Astrocyte (in vitro differentiated cells and primary cell): ENCODE data around the gene PTX3. TPM values are rescaled to one million over a fixed set of nuclear protein-coding genes. Genes with fewer than 3 reads are reported as not detected.

Experiments used
- DNase-seq: peaks from one replicate; pipeline ENCODE4 v3.0.0-alpha.2; 2010; ENCODE audit warnings: low read depth
- FAIRE-seq: peaks from 2 replicates; lab custom pipeline; 2011; peaks lifted over from hg19 to GRCh38; lab: Jason Lieb, UNC
- H2AFZ ChIP-seq: 2 replicates; pipeline ENCODE4 v1.6.0; 2012; ENCODE audit warnings: low read depth, low read length, inconsistent platforms
- H3K27ac ChIP-seq: 2 replicates; pipeline ENCODE4 v1.5.1; 2011; ENCODE audit warnings: low read depth, low read length, inconsistent platforms
- H3K27me3 ChIP-seq: 2 replicates; pipeline ENCODE4 v1.6.0; 2011; ENCODE audit warnings: low read length, inconsistent platforms; ENCODE audit not compliant: insufficient read depth
- H3K36me3 ChIP-seq: 2 replicates; pipeline ENCODE4 v1.5.1; 2011; ENCODE audit warnings: low read length, inconsistent platforms; ENCODE audit not compliant: insufficient read depth
- H3K4me1 ChIP-seq: 2 replicates; pipeline ENCODE4 v1.5.1; 2011; ENCODE audit warnings: low read length, inconsistent platforms; ENCODE audit not compliant: insufficient read depth
- H3K4me2 ChIP-seq: 2 replicates; pipeline ENCODE4 v1.6.0; 2012; ENCODE audit warnings: low read length, inconsistent platforms
- H3K4me3 ChIP-seq: 2 replicates; pipeline ENCODE4 v1.5.1; 2011; ENCODE audit warnings: low read depth, mild to moderate bottlenecking, low read length, inconsistent platforms; ENCODE audit not compliant: insufficient read depth
- H3K79me2 ChIP-seq: 2 replicates; pipeline ENCODE4 v1.6.0; 2012; ENCODE audit warnings: mild to moderate bottlenecking, low read length, inconsistent platforms; ENCODE audit not compliant: insufficient read depth
- H3K9ac ChIP-seq: 2 replicates; pipeline ENCODE4 v1.6.0; 2012; ENCODE audit warnings: mild to moderate bottlenecking, low read length, inconsistent platforms
- H3K9me3 ChIP-seq: 2 replicates; pipeline ENCODE4 v1.5.1; 2012; ENCODE audit warnings: low read depth, mild to moderate bottlenecking, low read length, inconsistent platforms; ENCODE audit not compliant: insufficient read depth
- H4K20me1 ChIP-seq: 2 replicates; pipeline ENCODE4 v1.6.0; 2012; ENCODE audit warnings: low read length, inconsistent platforms; ENCODE audit not compliant: insufficient read depth
- H3K27ac Mint-ChIP-seq: one replicate; pipeline ENCODE4 v1.8.0; 2021; ENCODE audit warnings: mild to moderate bottlenecking, mixed read lengths; ENCODE audit not compliant: unreplicated experiment
- H3K27me3 Mint-ChIP-seq: one replicate; pipeline ENCODE4 v1.8.0; 2021; ENCODE audit warnings: low read depth, mixed read lengths; ENCODE audit not compliant: unreplicated experiment
- H3K36me3 Mint-ChIP-seq: one replicate; pipeline ENCODE4 v1.8.0; 2021; ENCODE audit warnings: low read depth, mixed read lengths; ENCODE audit not compliant: unreplicated experiment
- H3K4me1 Mint-ChIP-seq: one replicate; pipeline ENCODE4 v1.8.0; 2021; ENCODE audit warnings: low read depth, mixed read lengths; ENCODE audit not compliant: unreplicated experiment
- H3K4me3 Mint-ChIP-seq: one replicate; pipeline ENCODE4 v1.8.0; 2021; ENCODE audit warnings: mild to moderate bottlenecking, moderate library complexity, mixed read lengths; ENCODE audit not compliant: unreplicated experiment
- H3K9me3 Mint-ChIP-seq: one replicate; pipeline ENCODE4 v1.8.0; 2021; ENCODE audit warnings: mild to moderate bottlenecking, mixed read lengths; ENCODE audit not compliant: unreplicated experiment
- EZH2 ChIP-seq: IDR thresholded peaks from 2 replicates; pipeline ENCODE4 v1.6.1; 2012; ENCODE audit warnings: mild to moderate bottlenecking, low read length, inconsistent platforms; ENCODE audit not compliant: insufficient read depth
- total RNA-seq: library from RNA; stranded (reverse); gene quantifications from 2 replicates; pipeline ENCODE4 v1.2.1, GENCODE V29; 2021
- TF ChIP-seq, protein P1 (sequence below): IDR thresholded peaks from 2 replicates; pipeline ENCODE4 v1.5.1; 2011; ENCODE audit warnings: low read depth, mild to moderate bottlenecking, inconsistent platforms, low read length, moderate library complexity; ENCODE audit not compliant: insufficient read depth

PTX3 gene
- total RNA-seq, 1 donor from 2014 or later = 4.7 TPM

DNA sequence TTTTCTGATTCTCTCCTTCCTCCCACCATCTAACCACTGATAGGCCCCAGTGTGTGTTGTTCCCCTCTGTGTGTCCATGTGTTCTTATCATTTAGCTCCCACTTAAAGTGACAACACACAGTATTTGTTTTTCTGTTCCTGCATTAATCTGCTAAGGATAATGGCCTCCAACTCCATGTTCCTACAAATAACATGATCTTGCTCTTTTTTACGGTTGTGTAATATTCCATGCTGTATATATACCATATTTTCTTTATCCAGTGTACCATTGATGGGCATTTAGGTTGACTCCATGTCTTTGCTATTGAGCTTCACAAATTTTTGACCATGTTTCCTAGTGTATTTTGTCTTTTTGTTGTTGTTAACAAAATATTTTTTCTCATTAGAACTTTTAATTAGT lies 36.0 kb downstream of the PTX3 start:
- Histone ChIP-seq H4K20me1 (no peaks in the 10 kb centered on the region), H2AFZ (no peak overlapping the region), H3K9ac (no peak overlapping the region), H3K27ac (no peak overlapping the region), H3K27me3 (no peaks in the 10 kb centered on the region), H3K4me1 (peaks cover 8% of the 10 kb centered on the region), H3K9me3 (no peaks in the 10 kb centered on the region), H3K4me3 (no peak overlapping the region), H3K4me2 (no peak overlapping the region), H3K79me2 (peaks cover 3% of the 10 kb centered on the region), H3K36me3 (peaks cover 6% of the 10 kb centered on the region)
- no peak for FAIRE-seq
- H3K4me1 Mint-ChIP-seq = no peaks in the 10 kb centered on the region
- H3K9me3 Mint-ChIP-seq = no peaks in the 10 kb centered on the region
- no peak for DNase-seq
- H3K4me3 Mint-ChIP-seq = no peak overlapping the region
- no peak overlapping the region for H3K27ac Mint-ChIP-seq
- no peaks in the 10 kb centered on the region for H3K36me3 Mint-ChIP-seq
- TF ChIP-seq, protein P1, sequence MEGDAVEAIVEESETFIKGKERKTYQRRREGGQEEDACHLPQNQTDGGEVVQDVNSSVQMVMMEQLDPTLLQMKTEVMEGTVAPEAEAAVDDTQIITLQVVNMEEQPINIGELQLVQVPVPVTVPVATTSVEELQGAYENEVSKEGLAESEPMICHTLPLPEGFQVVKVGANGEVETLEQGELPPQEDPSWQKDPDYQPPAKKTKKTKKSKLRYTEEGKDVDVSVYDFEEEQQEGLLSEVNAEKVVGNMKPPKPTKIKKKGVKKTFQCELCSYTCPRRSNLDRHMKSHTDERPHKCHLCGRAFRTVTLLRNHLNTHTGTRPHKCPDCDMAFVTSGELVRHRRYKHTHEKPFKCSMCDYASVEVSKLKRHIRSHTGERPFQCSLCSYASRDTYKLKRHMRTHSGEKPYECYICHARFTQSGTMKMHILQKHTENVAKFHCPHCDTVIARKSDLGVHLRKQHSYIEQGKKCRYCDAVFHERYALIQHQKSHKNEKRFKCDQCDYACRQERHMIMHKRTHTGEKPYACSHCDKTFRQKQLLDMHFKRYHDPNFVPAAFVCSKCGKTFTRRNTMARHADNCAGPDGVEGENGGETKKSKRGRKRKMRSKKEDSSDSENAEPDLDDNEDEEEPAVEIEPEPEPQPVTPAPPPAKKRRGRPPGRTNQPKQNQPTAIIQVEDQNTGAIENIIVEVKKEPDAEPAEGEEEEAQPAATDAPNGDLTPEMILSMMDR = no peak
- no peak for TF ChIP-seq EZH2
- H3K27me3 Mint-ChIP-seq = no peaks in the 10 kb centered on the region

DNA sequence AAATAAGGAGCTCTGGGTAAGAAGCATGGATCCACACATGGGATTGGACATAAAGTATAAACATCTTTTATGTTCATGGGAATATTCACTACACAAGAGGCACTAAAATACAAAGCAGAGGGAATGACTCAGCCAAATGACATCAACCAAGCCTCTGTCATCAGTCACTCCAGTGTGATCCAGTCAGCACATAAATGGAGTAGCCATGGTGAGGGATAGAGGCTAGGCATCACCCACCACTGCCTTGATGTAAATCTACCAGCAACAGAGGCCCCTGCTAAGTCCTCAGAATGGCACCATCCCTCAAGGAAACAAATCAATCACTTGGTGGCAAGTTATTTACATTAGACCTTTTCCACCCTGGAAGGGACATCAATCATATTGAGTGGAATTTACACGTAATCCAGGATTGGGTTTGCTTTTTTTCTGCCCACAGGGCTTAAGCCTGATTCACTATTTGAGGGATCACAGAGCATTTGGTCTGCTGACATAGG lies 39.3 kb downstream of the PTX3 start:
- H3K27me3 ChIP-seq = no peaks in the 10 kb centered on the region
- no peaks in the 10 kb centered on the region for H3K9me3 ChIP-seq
- no peak overlapping the region for H2AFZ ChIP-seq
- peak; percentile 88 for DNase-seq
- H3K36me3 ChIP-seq = no peaks in the 10 kb centered on the region
- Mint-ChIP-seq H3K27ac (peak overlapping the region; percentile 55), H3K4me1 (no peaks in the 10 kb centered on the region), H3K4me3 (no peak overlapping the region), H3K36me3 (peaks cover 2% of the 10 kb centered on the region), H3K9me3 (no peaks in the 10 kb centered on the region), H3K27me3 (no peaks in the 10 kb centered on the region)
- peaks cover 3% of the 10 kb centered on the region for H3K79me2 ChIP-seq
- TF ChIP-seq EZH2 = no peak
- TF ChIP-seq, protein P1 = no peak
- no peak overlapping the region for H3K9ac ChIP-seq
- no peaks in the 10 kb centered on the region for H4K20me1 ChIP-seq
- H3K27ac ChIP-seq = peak overlapping the region; percentile 70
- H3K4me2 ChIP-seq = no peak overlapping the region
- H3K4me1 ChIP-seq = peaks cover 8% of the 10 kb centered on the region
- peak; percentile 13 for FAIRE-seq
- H3K4me3 ChIP-seq = no peak overlapping the region

DNA sequence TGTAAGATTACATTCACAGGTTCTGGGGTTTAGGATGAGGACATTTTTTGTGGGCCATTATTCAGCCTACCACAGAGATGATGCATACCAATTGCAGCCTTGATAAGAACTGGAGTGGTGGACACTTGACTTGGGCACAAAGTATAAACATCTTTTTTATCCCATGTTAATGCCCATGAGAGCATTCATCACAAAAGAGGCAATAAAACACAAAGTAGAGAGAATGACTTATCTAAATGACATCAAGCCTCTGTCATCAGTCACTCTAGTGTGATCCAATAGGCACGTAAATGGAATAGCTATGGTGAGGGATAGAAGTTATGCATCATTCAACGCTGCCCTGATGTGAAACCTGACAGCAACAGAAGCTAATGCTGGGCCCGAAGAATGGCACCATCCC lies 40.8 kb downstream of the PTX3 start:
- peak; percentile 23 for FAIRE-seq

More for the DNA sequence above, 40.8 kb downstream of the PTX3 start:
- Histone ChIP-seq H3K27ac (no peak overlapping the region), H3K9me3 (no peaks in the 10 kb centered on the region), H3K4me3 (no peak overlapping the region), H3K79me2 (peaks cover 3% of the 10 kb centered on the region), H3K27me3 (no peaks in the 10 kb centered on the region), H3K9ac (no peak overlapping the region), H2AFZ (no peak overlapping the region), H4K20me1 (no peaks in the 10 kb centered on the region), H3K36me3 (no peaks in the 10 kb centered on the region), H3K4me2 (no peak overlapping the region), H3K4me1 (peaks cover 8% of the 10 kb centered on the region)
- Mint-ChIP-seq H3K9me3 (peaks cover 2% of the 10 kb centered on the region), H3K36me3 (peaks cover 3% of the 10 kb centered on the region), H3K4me3 (no peak overlapping the region), H3K27me3 (no peaks in the 10 kb centered on the region), H3K4me1 (no peaks in the 10 kb centered on the region), H3K27ac (no peak overlapping the region)
- peak; percentile 20 for DNase-seq
- TF ChIP-seq, protein P1 = no peak
